NK-92 (cell line): Measurements from ENCODE around the gene DHRSX.
"Not testable (repeated sequence)": the region's sequence is repeated elsewhere in the genome, so short reads cannot be mapped to it uniquely, and the experiment has no call there.

Source experiments
- DNase-seq: peaks from one replicate; lab custom pipeline; 2025; ENCODE audit not compliant: unreplicated experiment; lab: John Stamatoyannopoulos, UW

The DHRSX gene

GRCh38 chrX:2457289-2458133 lies 43.3 kb downstream of the DHRSX start:
- no peak for DNase-seq

GRCh38 chrX:2456091-2456490 lies 44.7 kb downstream of the DHRSX start:
- DNase-seq, result not testable (repeated sequence)

- not testable (repeated sequence) for DNase-seq
Observed at GRCh38 chrX:2454620-2455019, 46.2 kb downstream of the DHRSX start.

- no peak for DNase-seq
Observed at GRCh38 chrX:2452799-2453198, 48.0 kb downstream of the DHRSX start.

GRCh38 chrX:2452317-2452784 lies 48.4 kb downstream of the DHRSX start:
- no peak for DNase-seq

GRCh38 chrX:2451501-2452316 lies 49.1 kb downstream of the DHRSX start:
- no peak for DNase-seq

GRCh38 chrX:2450681-2451080 lies 50.1 kb downstream of the DHRSX start:
- no peak for DNase-seq

- DNase-seq, result no peak
Observed at GRCh38 chrX:2449135-2449886, 51.5 kb downstream of the DHRSX start.

GRCh38 chrX:2447484-2447883 lies 53.3 kb downstream of the DHRSX start:
- DNase-seq, result no peak

- DNase-seq, result no peak
Observed at GRCh38 chrX:2446815-2447214, 54.0 kb downstream of the DHRSX start.

- no peak for DNase-seq
Observed at GRCh38 chrX:2445662-2446623, 54.8 kb downstream of the DHRSX start.

- DNase-seq, result no peak
Observed at GRCh38 chrX:2442694-2443093, 58.1 kb downstream of the DHRSX start.

- DNase-seq, result no peak
Observed at GRCh38 chrX:2441466-2441865, 59.3 kb downstream of the DHRSX start.

GRCh38 chrX:2439613-2440012 lies 61.2 kb downstream of the DHRSX start:
- DNase-seq, result no peak

GRCh38 chrX:2435465-2435864 lies 65.3 kb downstream of the DHRSX start:
- DNase-seq, result no peak

- no peak for DNase-seq
Observed at GRCh38 chrX:2434270-2435163, 66.3 kb downstream of the DHRSX start.

- DNase-seq, result no peak
Observed at GRCh38 chrX:2432298-2432863, 68.4 kb downstream of the DHRSX start.

- no peak for DNase-seq
Observed at GRCh38 chrX:2430265-2430825, 70.4 kb downstream of the DHRSX start.
